ENCODE data around the gene CRLF3. TPM values are rescaled to one million over a fixed set of nuclear protein-coding genes. Genes with fewer than 3 reads are reported as not detected.
A peak's percentile ranks its signal among the peaks of the same experiment; 100 is the strongest.
"Not testable (repeated sequence)": the region's sequence is repeated elsewhere in the genome, so short reads cannot be mapped to it uniquely, and the experiment has no call there.

The CRLF3 gene
- total RNA-seq, 4 donors from 2014 or later: 5.4 to 8.8 (median 8.3) TPM

DNA sequence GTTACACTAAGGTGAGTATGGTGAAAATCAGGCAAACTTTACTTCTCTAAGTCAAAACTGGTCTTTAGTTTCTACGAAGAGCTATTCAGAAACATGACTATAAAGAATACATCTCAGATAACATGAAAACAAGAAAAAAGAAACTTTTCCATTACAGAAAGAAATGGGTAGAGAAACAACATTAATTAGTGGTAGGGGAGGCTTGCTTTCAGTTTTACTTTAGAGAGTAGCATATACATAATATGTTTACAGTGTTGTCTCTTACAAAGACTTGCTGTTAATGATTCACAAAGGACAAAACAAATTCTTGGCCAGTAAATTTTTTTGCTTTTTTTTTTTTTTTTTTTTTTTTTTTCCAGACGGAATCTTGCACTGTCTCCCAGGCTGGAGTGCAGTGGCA, 34.2 kb downstream of the CRLF3 start:
- no peaks in the 10 kb centered on the region for H3K9me3 ChIP-seq
- TF ChIP-seq, protein P1, sequence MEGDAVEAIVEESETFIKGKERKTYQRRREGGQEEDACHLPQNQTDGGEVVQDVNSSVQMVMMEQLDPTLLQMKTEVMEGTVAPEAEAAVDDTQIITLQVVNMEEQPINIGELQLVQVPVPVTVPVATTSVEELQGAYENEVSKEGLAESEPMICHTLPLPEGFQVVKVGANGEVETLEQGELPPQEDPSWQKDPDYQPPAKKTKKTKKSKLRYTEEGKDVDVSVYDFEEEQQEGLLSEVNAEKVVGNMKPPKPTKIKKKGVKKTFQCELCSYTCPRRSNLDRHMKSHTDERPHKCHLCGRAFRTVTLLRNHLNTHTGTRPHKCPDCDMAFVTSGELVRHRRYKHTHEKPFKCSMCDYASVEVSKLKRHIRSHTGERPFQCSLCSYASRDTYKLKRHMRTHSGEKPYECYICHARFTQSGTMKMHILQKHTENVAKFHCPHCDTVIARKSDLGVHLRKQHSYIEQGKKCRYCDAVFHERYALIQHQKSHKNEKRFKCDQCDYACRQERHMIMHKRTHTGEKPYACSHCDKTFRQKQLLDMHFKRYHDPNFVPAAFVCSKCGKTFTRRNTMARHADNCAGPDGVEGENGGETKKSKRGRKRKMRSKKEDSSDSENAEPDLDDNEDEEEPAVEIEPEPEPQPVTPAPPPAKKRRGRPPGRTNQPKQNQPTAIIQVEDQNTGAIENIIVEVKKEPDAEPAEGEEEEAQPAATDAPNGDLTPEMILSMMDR (IDR thresholded peaks at IDR 0.05): no peak
- no peak for TF ChIP-seq POLR2A (IDR thresholded peaks at IDR 0.05)
- no peak for DNase-seq
- peaks cover 4 to 16% of the 10 kb centered on the region in 2 donors for H3K36me3 ChIP-seq
- WGBS, 2 donors: 89 to 92% methylated on average over 2 of the region's 2 CpGs
- H3K27ac ChIP-seq: peak overlapping the region in 1 of 3 donors; percentile 21
- H3K4me3 ChIP-seq (replicated peaks in 1 of 3): no peak overlapping the region
- intact Hi-C loops (cut with DNase I): no loop called here
- H3K4me1 ChIP-seq: peaks cover 0 to 3% of the 10 kb centered on the region in 2 donors
- H3K27me3 ChIP-seq: no peaks in the 10 kb centered on the region

DNA sequence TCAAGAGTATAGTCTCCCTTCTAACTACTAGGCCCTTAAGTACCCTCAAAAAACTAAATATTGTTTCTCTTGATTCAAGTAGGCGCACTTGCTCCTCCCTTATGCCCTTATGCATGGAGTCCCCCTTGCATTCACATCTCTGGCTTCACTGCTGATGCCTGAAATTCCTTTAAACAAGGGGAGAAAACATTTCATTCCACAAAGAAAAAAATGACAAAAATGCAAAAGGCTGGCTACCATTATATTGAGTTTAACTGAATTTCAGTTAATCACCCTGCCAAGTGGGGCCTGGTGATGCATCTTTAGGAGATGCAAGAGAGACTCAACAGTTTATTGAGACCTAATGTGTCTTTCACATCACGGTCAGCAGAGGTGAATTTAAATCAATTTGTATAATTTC, 35.6 kb downstream of the CRLF3 start:
- Histone ChIP-seq H3K36me3 (peaks cover 4 to 10% of the 10 kb centered on the region in 2 donors), H3K27ac (no peak overlapping the region)
- 92 to 93% methylated on average over 2 of the region's 2 CpGs for WGBS, 2 donors

DNA sequence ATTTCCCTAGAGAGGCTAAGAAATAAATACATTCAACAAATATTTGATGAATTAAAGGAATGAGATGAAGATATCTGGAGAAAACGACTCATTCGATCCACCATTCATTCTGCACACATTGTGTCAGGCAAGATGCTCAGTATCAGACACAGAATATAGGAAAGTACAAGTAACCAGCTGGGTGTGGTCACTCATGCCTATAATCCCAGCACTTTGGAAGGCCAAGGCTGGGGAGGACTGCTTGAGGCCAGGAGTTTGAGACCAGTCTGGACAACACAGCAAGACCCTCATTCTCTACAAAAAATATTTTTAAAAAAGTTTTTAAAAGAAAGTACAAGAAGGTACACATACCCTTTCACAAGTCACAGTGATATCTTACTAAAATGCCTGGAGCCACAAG, 42.3 kb downstream of the CRLF3 start:
- intact Hi-C loops (cut with DNase I): no loop called here
- H3K36me3 ChIP-seq: peaks cover 6 to 8% of the 10 kb centered on the region in 2 donors

More for the DNA sequence above, 35.6 kb downstream of the CRLF3 start:
- no peaks in the 10 kb centered on the region for H3K27me3 ChIP-seq
- no peak for DNase-seq
- H3K4me3 ChIP-seq (replicated peaks in 1 of 3): no peak overlapping the region
- TF ChIP-seq, protein P1 (IDR thresholded peaks at IDR 0.05): no peak
- no peak for TF ChIP-seq POLR2A (IDR thresholded peaks at IDR 0.05)
- peaks cover 0 to 3% of the 10 kb centered on the region in 2 donors for H3K4me1 ChIP-seq
- no peaks in the 10 kb centered on the region for H3K9me3 ChIP-seq
- intact Hi-C loops (cut with DNase I): no loop called here

DNA sequence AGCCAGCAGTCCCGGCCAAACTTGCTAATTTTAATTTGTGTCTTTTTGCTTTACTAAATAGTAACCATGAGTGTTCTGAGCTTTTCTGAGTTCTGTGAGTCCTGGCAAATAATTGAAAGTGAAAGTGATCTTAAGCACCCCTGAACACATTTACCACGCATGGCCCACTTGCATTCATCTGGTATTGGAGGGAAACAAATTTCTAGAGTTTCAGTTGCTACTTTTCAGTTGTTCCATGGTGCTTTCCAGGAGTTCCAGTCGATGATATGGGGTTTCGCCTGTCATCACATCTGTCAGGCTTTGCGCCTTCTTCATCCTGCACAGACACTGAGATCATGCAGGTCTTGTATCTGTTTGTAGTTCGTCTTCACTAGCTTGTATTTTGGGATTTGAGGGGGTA, 44.1 kb downstream of the CRLF3 start:
- Histone ChIP-seq H3K9me3 (no peaks in the 10 kb centered on the region), H3K4me1 (no peaks in the 10 kb centered on the region), H3K4me3 (replicated peaks in 1 of 3) (no peak overlapping the region), H3K27ac (no peak overlapping the region), H3K36me3 (peaks cover 6 to 8% of the 10 kb centered on the region in 2 donors), H3K27me3 (no peaks in the 10 kb centered on the region)
- intact Hi-C loops (cut with DNase I): no loop called here
- DNase-seq: no peak
- 94 to 97% methylated on average over 6 of the region's 6 CpGs for WGBS, 2 donors
- TF ChIP-seq, protein P1 (IDR thresholded peaks at IDR 0.05): no peak
- TF ChIP-seq POLR2A (IDR thresholded peaks at IDR 0.05): no peak

More for the DNA sequence above, 42.3 kb downstream of the CRLF3 start:
- Histone ChIP-seq H3K27ac (no peak overlapping the region), H3K4me3 (replicated peaks in 1 of 3) (no peak overlapping the region), H3K9me3 (no peaks in the 10 kb centered on the region), H3K27me3 (no peaks in the 10 kb centered on the region), H3K4me1 (no peaks in the 10 kb centered on the region)
- no peak for DNase-seq
- no peak for TF ChIP-seq POLR2A (IDR thresholded peaks at IDR 0.05)
- TF ChIP-seq, protein P1 (IDR thresholded peaks at IDR 0.05): no peak
- 86 to 89% methylated on average over 2 of the region's 2 CpGs for whole genome bisulfite sequencing, 2 donors

DNA sequence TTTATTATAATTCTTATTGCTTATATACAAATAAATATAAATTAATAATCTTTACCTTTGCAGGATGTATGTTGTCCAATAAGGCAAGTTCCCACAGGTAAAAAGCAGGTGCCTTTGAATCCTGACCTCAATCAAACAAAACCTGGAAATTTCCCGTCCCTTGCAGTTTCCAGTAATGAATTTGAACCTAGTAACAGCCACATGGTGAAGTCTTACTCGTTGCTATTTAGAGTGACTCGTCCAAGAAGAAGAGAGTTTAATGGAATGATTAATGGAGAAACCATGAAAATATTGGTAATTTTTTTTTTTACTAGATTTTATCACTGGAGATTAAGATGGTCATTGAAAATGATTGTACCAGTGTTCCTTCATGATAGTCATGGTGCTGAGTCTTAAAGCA, 55.7 kb downstream of the CRLF3 start:
- H3K36me3 ChIP-seq: peaks cover 6 to 12% of the 10 kb centered on the region in 2 donors

DNA sequence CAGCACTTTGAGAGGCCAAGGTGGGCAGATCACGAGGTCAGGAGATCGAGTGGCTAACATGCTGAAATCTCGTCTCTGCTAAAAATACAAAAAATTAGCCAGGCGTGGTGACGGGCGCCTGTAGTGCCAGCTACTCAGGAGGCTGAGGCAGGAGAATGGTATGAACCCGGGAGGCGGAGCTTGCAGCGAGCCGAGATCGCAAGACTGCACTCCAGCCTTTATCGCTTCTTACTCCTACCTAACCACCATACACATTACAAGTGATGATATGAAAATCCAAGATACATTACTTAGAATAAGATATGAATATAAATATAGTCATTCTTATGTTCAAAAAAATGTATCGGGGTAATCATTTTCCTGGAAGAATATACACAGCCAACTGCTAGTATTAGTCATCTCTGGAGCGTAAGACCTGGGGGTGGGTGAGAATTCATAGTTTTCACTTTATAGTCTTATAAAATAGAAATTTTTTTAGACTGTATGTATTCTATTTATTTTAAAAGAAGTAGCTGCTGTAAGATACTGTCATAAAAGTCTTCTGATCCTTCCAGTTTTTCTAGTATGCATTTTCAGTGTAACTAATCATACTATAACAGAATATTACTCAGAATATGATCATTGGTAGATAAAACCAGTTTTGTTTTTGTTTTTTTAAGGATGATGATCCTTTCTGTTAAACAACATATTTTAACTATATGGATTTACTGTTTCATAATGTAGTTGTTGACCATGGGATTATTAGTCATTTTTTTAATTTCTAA, 56.7 kb downstream of the CRLF3 start:
- H3K9me3 ChIP-seq; H3K4me1 ChIP-seq; H3K4me3 ChIP-seq (replicated peaks in 1 of 3); intact Hi-C loops (cut with DNase I); H3K27me3 ChIP-seq; H3K27ac ChIP-seq; DNase-seq: not testable (repeated sequence)
- H3K36me3 ChIP-seq: peaks cover 6 to 12% of the 10 kb centered on the region in 2 donors
- WGBS, 2 donors: 94 to 95% methylated on average over 14 of the region's 14 CpGs

More for the DNA sequence above, 55.7 kb downstream of the CRLF3 start:
- WGBS, 2 donors: 76 to 84% methylated on average over 3 of the region's 3 CpGs
- H3K27me3 ChIP-seq; intact Hi-C loops (cut with DNase I); DNase-seq; H3K4me3 ChIP-seq (replicated peaks in 1 of 3); H3K4me1 ChIP-seq; H3K27ac ChIP-seq; H3K9me3 ChIP-seq: not testable (repeated sequence)
